ENCODE data around the gene NDUFB11. TPM values are rescaled to one million over a fixed set of nuclear protein-coding genes. Genes with fewer than 3 reads are reported as not detected.

The NDUFB11 gene
- total RNA-seq, 1 experiment from 2014 or later: 110 TPM

DNA sequence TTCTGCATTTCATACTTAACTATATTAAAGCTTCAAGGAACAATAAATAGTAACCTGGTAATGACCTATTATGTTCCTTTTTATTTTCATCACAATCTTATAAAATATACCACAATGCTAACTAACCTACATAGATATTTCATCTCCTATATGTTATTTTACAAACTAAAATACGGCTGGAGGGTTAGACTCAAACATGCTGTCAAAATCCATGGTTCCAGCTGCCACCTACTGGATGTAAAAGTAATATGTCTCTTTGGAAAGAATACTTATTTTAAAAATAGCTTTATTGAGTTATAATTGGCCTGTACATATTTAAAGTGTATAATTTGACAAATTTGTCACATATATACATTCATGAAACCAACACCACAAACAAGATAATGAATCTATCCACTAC, 51.3 kb downstream of the NDUFB11 start (continued):
- TF ChIP-seq, protein P1, sequence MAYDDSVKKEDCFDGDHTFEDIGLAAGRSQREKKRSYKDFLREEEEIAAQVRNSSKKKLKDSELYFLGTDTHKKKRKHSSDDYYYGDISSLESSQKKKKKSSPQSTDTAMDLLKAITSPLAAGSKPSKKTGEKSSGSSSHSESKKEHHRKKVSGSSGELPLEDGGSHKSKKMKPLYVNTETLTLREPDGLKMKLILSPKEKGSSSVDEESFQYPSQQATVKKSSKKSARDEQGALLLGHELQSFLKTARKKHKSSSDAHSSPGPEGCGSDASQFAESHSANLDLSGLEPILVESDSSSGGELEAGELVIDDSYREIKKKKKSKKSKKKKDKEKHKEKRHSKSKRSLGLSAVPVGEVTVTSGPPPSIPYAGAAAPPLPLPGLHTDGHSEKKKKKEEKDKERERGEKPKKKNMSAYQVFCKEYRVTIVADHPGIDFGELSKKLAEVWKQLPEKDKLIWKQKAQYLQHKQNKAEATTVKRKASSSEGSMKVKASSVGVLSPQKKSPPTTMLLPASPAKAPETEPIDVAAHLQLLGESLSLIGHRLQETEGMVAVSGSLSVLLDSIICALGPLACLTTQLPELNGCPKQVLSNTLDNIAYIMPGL (CRISPR knock-in tag; IDR thresholded peaks at IDR 0.05): no peak
- TF ChIP-seq TEAD1 (CRISPR knock-in tag; IDR thresholded peaks at IDR 0.05): no peak
- no peak for TF ChIP-seq ZNF138 (CRISPR knock-in tag; conservative IDR thresholded peaks at IDR 0.05)

Other genes with a start within 250 kb of the NDUFB11 start
- 14.6 to 19.2 TPM (median 16.8 TPM) in 3 replicates for gene JADE3, start 232.3 kb downstream of the NDUFB11 start, total RNA-seq (2021)
- gene RGN, start 66.3 kb downstream of the NDUFB11 start, total RNA-seq (2021): 1.6 to 2.7 TPM (median 1.6 TPM) in 3 replicates
- gene RBM10, start 519 bp upstream of the NDUFB11 start, total RNA-seq (2021): 65.6 to 66.1 TPM (median 65.8 TPM) in 3 replicates
- gene UBA1, start 49.1 kb upstream of the NDUFB11 start, total RNA-seq (2021): 379 to 392 TPM (median 383 TPM) in 3 replicates
- 130 to 150 TPM (median 145 TPM) in 3 replicates for gene CDK16, start 74.0 kb upstream of the NDUFB11 start, total RNA-seq (2021)
- 82.5 to 86.8 TPM (median 86.3 TPM) in 3 replicates for gene USP11, start 88.3 kb upstream of the NDUFB11 start, total RNA-seq (2021)
- gene ZNF157, start 225.9 kb upstream of the NDUFB11 start, total RNA-seq (2021): 1.7 to 2.0 TPM (median 1.8 TPM) in 3 replicates